Parathyroid adenoma (tissue), 2 donors: ENCODE results near the gene CENPF.
"Not testable (repeated sequence)": the region's sequence is repeated elsewhere in the genome, so short reads cannot be mapped to it uniquely, and the experiment has no call there.

ENCODE experiments used
- H2AFZ ChIP-seq: fragments of 300-600 bp; sonication (generic); one replicate; pipeline ENCODE4 v1.7.0; 2017; ENCODE audit warnings: antibody characterized with exemption, mild to moderate bottlenecking
- H3K27ac ChIP-seq: fragments of 300-600 bp; sonication (generic); one replicate; pipeline ENCODE4 v1.7.0; 2017
- H3K27me3 ChIP-seq: fragments of 300-600 bp; sonication (generic); one replicate; pipeline ENCODE4 v1.7.0; 2017; ENCODE audit warnings: low read length; ENCODE audit not compliant: control insufficient read depth, insufficient read depth
- H3K36me3 ChIP-seq: fragments of 300-600 bp; sonication (generic); one replicate; pipeline ENCODE4 v1.7.0; 2017; ENCODE audit warnings: low read length; ENCODE audit not compliant: control insufficient read depth, insufficient read depth
- H3K4me1 ChIP-seq: fragments of 300-600 bp; sonication (generic); one replicate; pipeline ENCODE4 v1.7.0; 2017; ENCODE audit warnings: control low read depth
- H3K4me2 ChIP-seq: fragments of 300-600 bp; sonication (generic); one replicate; pipeline ENCODE4 v1.7.0; 2017; ENCODE audit warnings: low read length
- H3K4me3 ChIP-seq: fragments of 300-600 bp; sonication (generic); one replicate; pipeline ENCODE4 v1.7.0; 2017; ENCODE audit warnings: low read depth, low read length
- H3K79me2 ChIP-seq: fragments of 300-600 bp; sonication (generic); one replicate; pipeline ENCODE4 v1.7.0; 2017; ENCODE audit warnings: control low read depth
- H3K9ac ChIP-seq: fragments of 300-600 bp; sonication (generic); one replicate; pipeline ENCODE4 v1.7.0; 2017; ENCODE audit warnings: mild to moderate bottlenecking
- H3K9me3 ChIP-seq: fragments of 300-600 bp; sonication (generic); one replicate; pipeline ENCODE4 v1.7.0; 2017; ENCODE audit warnings: low read length; ENCODE audit not compliant: control insufficient read depth
- CTCF ChIP-seq: fragments of 300-600 bp; sonication (generic); IDR thresholded peaks from one replicate; pipeline ENCODE4 v1.7.0; 2017; ENCODE audit warnings: antibody characterized with exemption, mild to moderate bottlenecking
- donor health status: primary hyperparathyroidism.

The CENPF gene

GRCh38 chr1:214590696-214591095 lies 12.3 kb upstream of the CENPF start:
- no peaks in the 10 kb centered on the region for H3K4me1 ChIP-seq
- no peaks in the 10 kb centered on the region for H3K36me3 ChIP-seq
- H3K4me2 ChIP-seq: no peak overlapping the region
- no peak overlapping the region for H2AFZ ChIP-seq
- no peaks in the 10 kb centered on the region for H3K79me2 ChIP-seq
- H3K27me3 ChIP-seq: no peaks in the 10 kb centered on the region
- no peak overlapping the region for H3K27ac ChIP-seq
- H3K4me3 ChIP-seq: no peak overlapping the region
- H3K9me3 ChIP-seq: no peaks in the 10 kb centered on the region
- no peak for TF ChIP-seq CTCF
- H3K9ac ChIP-seq: no peak overlapping the region

GRCh38 chr1:214591918-214592317 lies 11.1 kb upstream of the CENPF start:
- not testable (repeated sequence) for H3K4me3 ChIP-seq, H3K4me1 ChIP-seq, H3K27ac ChIP-seq, H3K4me2 ChIP-seq, H3K9me3 ChIP-seq, H3K9ac ChIP-seq, H3K36me3 ChIP-seq, H2AFZ ChIP-seq, H3K79me2 ChIP-seq, H3K27me3 ChIP-seq

- Histone ChIP-seq H3K9me3 (no peaks in the 10 kb centered on the region), H3K27ac (no peak overlapping the region), H3K4me3 (no peak overlapping the region), H2AFZ (no peak overlapping the region), H3K9ac (no peak overlapping the region), H3K79me2 (no peaks in the 10 kb centered on the region), H3K4me1 (no peaks in the 10 kb centered on the region), H3K27me3 (no peaks in the 10 kb centered on the region), H3K36me3 (no peaks in the 10 kb centered on the region), H3K4me2 (no peak overlapping the region)
- no peak for TF ChIP-seq CTCF
These were observed 9.8 kb upstream of the CENPF start for GRCh38 chr1:214593158-214593557.

GRCh38 chr1:214603819-214604252 lies 841 bp downstream of the CENPF start:
- Histone ChIP-seq H3K27ac (no peak overlapping the region), H3K27me3 (no peaks in the 10 kb centered on the region), H3K4me1 (no peaks in the 10 kb centered on the region), H3K4me3 (no peak overlapping the region), H2AFZ (peak overlapping the region; percentile 82), H3K4me2 (no peak overlapping the region), H3K79me2 (no peaks in the 10 kb centered on the region), H3K9ac (no peak overlapping the region), H3K9me3 (no peaks in the 10 kb centered on the region), H3K36me3 (no peaks in the 10 kb centered on the region)
- no peak for TF ChIP-seq CTCF

- no peaks in the 10 kb centered on the region for H3K36me3 ChIP-seq
- no peak overlapping the region for H2AFZ ChIP-seq
- H3K4me3 ChIP-seq: no peak overlapping the region
- H3K9me3 ChIP-seq: no peaks in the 10 kb centered on the region
- TF ChIP-seq CTCF: no peak
- no peak overlapping the region for H3K27ac ChIP-seq
- H3K9ac ChIP-seq: no peak overlapping the region
- no peaks in the 10 kb centered on the region for H3K79me2 ChIP-seq
- H3K27me3 ChIP-seq: no peaks in the 10 kb centered on the region
- H3K4me1 ChIP-seq: no peaks in the 10 kb centered on the region
- no peak overlapping the region for H3K4me2 ChIP-seq
These were observed 1.5 kb downstream of the CENPF start for GRCh38 chr1:214604523-214604922.

- H3K79me2 ChIP-seq, H3K27ac ChIP-seq, H3K27me3 ChIP-seq, H3K9ac ChIP-seq, H2AFZ ChIP-seq, H3K9me3 ChIP-seq, H3K4me3 ChIP-seq, H3K4me2 ChIP-seq, H3K36me3 ChIP-seq, H3K4me1 ChIP-seq: not testable (repeated sequence)
These were observed 2.5 kb downstream of the CENPF start for GRCh38 chr1:214605484-214605883.

- not testable (repeated sequence) for H3K27ac ChIP-seq, H3K4me2 ChIP-seq, H3K4me1 ChIP-seq, H3K9ac ChIP-seq, H3K4me3 ChIP-seq, H3K36me3 ChIP-seq, H3K79me2 ChIP-seq, H3K27me3 ChIP-seq, H3K9me3 ChIP-seq, H2AFZ ChIP-seq
These were observed 3.2 kb downstream of the CENPF start for GRCh38 chr1:214605933-214606925.
